Prostate gland (tissue), 2 donors: ENCODE results near the gene LMAN1L.

Experiments
- POLR2AphosphoS5 ChIP-seq: sonication (generic); formaldehyde crosslinking; IDR thresholded peaks from one replicate; pipeline ENCODE4 v1.6.1; 2017; ENCODE audit warnings: antibody characterized with exemption
- TF ChIP-seq, protein P1 (sequence below), 4 experiments: fragments of 200-600 bp in 2 of 4; fragments of 450-650 bp in 2 of 4; sonication (generic) in 2 of 4; IDR thresholded peaks; 1 replicate in 3 of 4; 2 replicates in 1 of 4; pipeline ENCODE4 v1.5.1; 2016 to 2019; ENCODE audit warnings: antibody characterized with exemption in 4 of 4, mild to moderate bottlenecking in 2 of 4, moderate library complexity in 2 of 4

DNA sequence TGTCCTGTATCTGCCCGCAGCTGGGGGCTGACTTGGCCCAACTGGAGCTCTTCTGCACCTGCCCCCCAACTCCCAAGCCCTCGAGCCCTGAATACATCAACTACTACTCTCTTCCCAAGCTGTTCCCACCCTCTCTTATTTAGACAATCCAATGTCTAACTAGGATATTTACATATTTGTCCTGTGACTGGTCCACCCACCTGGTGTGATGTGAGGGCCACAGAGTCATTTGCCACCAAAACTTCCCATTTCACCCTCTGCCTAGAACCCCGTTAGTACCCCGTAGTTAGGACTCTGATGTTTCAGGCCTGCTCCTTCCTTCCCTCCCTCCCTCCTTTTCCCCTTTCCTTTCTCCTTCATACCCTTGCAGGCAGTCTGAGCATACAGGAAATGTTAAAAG is 20.2 kb downstream of the LMAN1L start:
- TF ChIP-seq POLR2AphosphoS5 = no peak
- TF ChIP-seq, protein P1, sequence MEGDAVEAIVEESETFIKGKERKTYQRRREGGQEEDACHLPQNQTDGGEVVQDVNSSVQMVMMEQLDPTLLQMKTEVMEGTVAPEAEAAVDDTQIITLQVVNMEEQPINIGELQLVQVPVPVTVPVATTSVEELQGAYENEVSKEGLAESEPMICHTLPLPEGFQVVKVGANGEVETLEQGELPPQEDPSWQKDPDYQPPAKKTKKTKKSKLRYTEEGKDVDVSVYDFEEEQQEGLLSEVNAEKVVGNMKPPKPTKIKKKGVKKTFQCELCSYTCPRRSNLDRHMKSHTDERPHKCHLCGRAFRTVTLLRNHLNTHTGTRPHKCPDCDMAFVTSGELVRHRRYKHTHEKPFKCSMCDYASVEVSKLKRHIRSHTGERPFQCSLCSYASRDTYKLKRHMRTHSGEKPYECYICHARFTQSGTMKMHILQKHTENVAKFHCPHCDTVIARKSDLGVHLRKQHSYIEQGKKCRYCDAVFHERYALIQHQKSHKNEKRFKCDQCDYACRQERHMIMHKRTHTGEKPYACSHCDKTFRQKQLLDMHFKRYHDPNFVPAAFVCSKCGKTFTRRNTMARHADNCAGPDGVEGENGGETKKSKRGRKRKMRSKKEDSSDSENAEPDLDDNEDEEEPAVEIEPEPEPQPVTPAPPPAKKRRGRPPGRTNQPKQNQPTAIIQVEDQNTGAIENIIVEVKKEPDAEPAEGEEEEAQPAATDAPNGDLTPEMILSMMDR (IDR thresholded peaks at IDR 0.05) = no peak
